PC-9 (cell line): ENCODE data around the gene SOX1.

Experiments
- EZH2 ChIP-seq: fragments of 200-600 bp; sonication (generic); IDR thresholded peaks from 2 replicates; pipeline ENCODE4 v1.8.0; 2017; ENCODE audit warnings: antibody characterized with exemption, low read depth
- TF ChIP-seq, protein P1 (sequence below): fragments of 200-600 bp; sonication (generic); conservative IDR thresholded peaks from 2 replicates; pipeline ENCODE4 v1.6.1; 2017; ENCODE audit warnings: mixed run types, antibody characterized with exemption, mild to moderate bottlenecking, moderate library complexity

DNA sequence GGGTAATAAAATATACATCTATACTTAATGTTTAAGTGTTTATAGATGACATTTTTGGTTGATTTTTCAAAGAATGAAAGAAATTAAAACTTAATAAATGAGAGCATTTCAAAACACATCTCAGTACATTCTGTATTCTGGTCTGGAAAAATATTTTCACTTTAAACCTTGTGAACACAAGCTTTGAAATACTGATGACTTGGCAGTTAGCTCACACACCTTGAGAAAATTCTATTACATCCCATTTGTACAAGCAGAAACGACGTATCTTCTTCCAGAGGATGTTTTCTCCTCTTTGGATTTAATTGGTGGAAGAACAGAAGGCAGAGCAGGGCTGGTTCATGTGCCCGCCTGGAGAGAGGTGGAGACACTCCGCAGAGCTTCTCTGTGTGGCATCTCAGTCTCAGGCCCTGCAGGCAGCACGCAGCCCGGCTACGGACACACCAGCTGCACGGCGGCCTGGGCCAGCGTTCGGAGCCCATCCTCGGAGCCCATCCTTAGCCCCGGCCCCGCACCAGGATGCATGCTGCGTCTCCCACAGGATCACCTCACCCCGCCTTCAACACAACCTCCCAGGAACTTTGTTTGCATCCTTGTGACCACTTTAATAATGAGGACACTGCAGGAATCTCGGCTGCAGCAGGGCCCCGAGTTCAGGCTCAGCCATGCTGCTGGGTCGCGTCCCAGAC, 48.6 kb downstream of the SOX1 start:
- TF ChIP-seq, protein P1, sequence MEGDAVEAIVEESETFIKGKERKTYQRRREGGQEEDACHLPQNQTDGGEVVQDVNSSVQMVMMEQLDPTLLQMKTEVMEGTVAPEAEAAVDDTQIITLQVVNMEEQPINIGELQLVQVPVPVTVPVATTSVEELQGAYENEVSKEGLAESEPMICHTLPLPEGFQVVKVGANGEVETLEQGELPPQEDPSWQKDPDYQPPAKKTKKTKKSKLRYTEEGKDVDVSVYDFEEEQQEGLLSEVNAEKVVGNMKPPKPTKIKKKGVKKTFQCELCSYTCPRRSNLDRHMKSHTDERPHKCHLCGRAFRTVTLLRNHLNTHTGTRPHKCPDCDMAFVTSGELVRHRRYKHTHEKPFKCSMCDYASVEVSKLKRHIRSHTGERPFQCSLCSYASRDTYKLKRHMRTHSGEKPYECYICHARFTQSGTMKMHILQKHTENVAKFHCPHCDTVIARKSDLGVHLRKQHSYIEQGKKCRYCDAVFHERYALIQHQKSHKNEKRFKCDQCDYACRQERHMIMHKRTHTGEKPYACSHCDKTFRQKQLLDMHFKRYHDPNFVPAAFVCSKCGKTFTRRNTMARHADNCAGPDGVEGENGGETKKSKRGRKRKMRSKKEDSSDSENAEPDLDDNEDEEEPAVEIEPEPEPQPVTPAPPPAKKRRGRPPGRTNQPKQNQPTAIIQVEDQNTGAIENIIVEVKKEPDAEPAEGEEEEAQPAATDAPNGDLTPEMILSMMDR: no peak
- TF ChIP-seq EZH2: no peak
